HG03460 (cell line): ENCODE measurements around the gene CPOX.
"Not testable (repeated sequence)": the region's sequence is repeated elsewhere in the genome, so short reads cannot be mapped to it uniquely, and the experiment has no call there.

Experiments used
- ATAC-seq: cut with Tn5 transposase; IDR thresholded peaks from one replicate; pipeline ENCODE4 v1.9.1; 2021; ENCODE audit not compliant: unreplicated experiment

The CPOX gene

GRCh38 chr3:98564282-98565005 lies 29.0 kb downstream of the CPOX start:
- peak; percentile 1 for ATAC-seq

- peak; percentile 47 for ATAC-seq
Observed at GRCh38 chr3:98563661-98564281, 29.6 kb downstream of the CPOX start.

- ATAC-seq: no peak
Observed at GRCh38 chr3:98561727-98562521, 31.5 kb downstream of the CPOX start.

- ATAC-seq: no peak
Observed at GRCh38 chr3:98560911-98561310, 32.5 kb downstream of the CPOX start.

- ATAC-seq: not testable (repeated sequence)
Observed at GRCh38 chr3:98559769-98560168, 33.6 kb downstream of the CPOX start.

GRCh38 chr3:98558100-98558827 lies 35.1 kb downstream of the CPOX start:
- ATAC-seq: no peak

- peak; percentile 14 for ATAC-seq
Observed at GRCh38 chr3:98557324-98558010, 35.9 kb downstream of the CPOX start.

- ATAC-seq: peak; percentile 79
Observed at GRCh38 chr3:98556164-98557130, 37.0 kb downstream of the CPOX start.

GRCh38 chr3:98555025-98555379 lies 38.4 kb downstream of the CPOX start:
- no peak for ATAC-seq

GRCh38 chr3:98554580-98554979 lies 38.8 kb downstream of the CPOX start:
- no peak for ATAC-seq

- ATAC-seq: no peak
Observed at GRCh38 chr3:98553753-98554152, 39.7 kb downstream of the CPOX start.

GRCh38 chr3:98553021-98553563 lies 40.3 kb downstream of the CPOX start:
- no peak for ATAC-seq

GRCh38 chr3:98552232-98553020 lies 41.0 kb downstream of the CPOX start:
- no peak for ATAC-seq

GRCh38 chr3:98551754-98552153 lies 41.7 kb downstream of the CPOX start:
- no peak for ATAC-seq

- no peak for ATAC-seq
Observed at GRCh38 chr3:98551236-98551635, 42.2 kb downstream of the CPOX start.

- no peak for ATAC-seq
Observed at GRCh38 chr3:98550833-98551232, 42.6 kb downstream of the CPOX start.

- no peak for ATAC-seq
Observed at GRCh38 chr3:98548544-98548943, 44.9 kb downstream of the CPOX start.

GRCh38 chr3:98545940-98546339 lies 47.5 kb downstream of the CPOX start:
- peak; percentile 47 for ATAC-seq

GRCh38 chr3:98542623-98543022 lies 50.8 kb downstream of the CPOX start:
- ATAC-seq: no peak
